Endothelial cell of umbilical vein (primary cell): ENCODE results near the gene CERK. TPM values are rescaled to one million over a fixed set of nuclear protein-coding genes. Genes with fewer than 3 reads are reported as not detected.
A peak's percentile ranks its signal among the peaks of the same experiment; 100 is the strongest.

Experiments
- BruUV-seq: library from RNA; stranded (reverse); fragments of 400-500 nt; replicated peaks from 2 replicates; lab custom pipeline; 2021; lab: Mats Ljungman, UMichigan
- CTCF ChIA-PET: fragments of 300-600, 350-600 bp; sonication (Branson Sonifier 250); formaldehyde crosslinking; loops from one replicate; lab custom pipeline; 2021; ENCODE audit warnings: antibody characterized with exemption, inconsistent platforms; lab: Charles Lee
- POLR2A ChIA-PET: fragments of 300-600, 350-600 bp; sonication (Branson Sonifier 250); formaldehyde crosslinking; loops from one replicate; lab custom pipeline; 2021; ENCODE audit warnings: antibody characterized with exemption, inconsistent platforms; lab: Charles Lee
- DNase-seq: peaks from one replicate; pipeline ENCODE4 v3.0.0-alpha.2; 2011; ENCODE audit warnings: low read depth, low spot score
- FAIRE-seq: peaks from 2 replicates; lab custom pipeline; 2011; peaks lifted over from hg19 to GRCh38; lab: Jason Lieb, UNC
- H2AFZ ChIP-seq: 2 replicates; pipeline ENCODE4 v1.6.0; 2012; ENCODE audit warnings: low read depth, low read length, control low read depth, inconsistent platforms
- H3K27ac ChIP-seq: 2 replicates; pipeline ENCODE4 v1.5.1; 2011; ENCODE audit warnings: low read depth, mild to moderate bottlenecking, control low read depth, low read length, moderate library complexity; ENCODE audit not compliant: insufficient read depth
- H3K27me3 ChIP-seq, 2 experiments: 2 replicates each; pipeline versions ENCODE4 v1.6.0 to v1.6.1; 2011; ENCODE audit warnings: low read length in 2 of 2, mixed read lengths in 1 of 2; ENCODE audit not compliant: control insufficient read depth in 2 of 2, insufficient read depth in 2 of 2
- H3K36me3 ChIP-seq, 2 experiments: 2 replicates in 1 of 2; 3 replicates in 1 of 2; pipeline ENCODE4 v1.5.1; 2011; ENCODE audit warnings: low read length in 2 of 2, mild to moderate bottlenecking in 1 of 2, moderate library complexity in 1 of 2; ENCODE audit not compliant: control insufficient read depth in 2 of 2, insufficient read depth in 2 of 2; ENCODE audit errors: extremely low read depth in 1 of 2
- H3K4me1 ChIP-seq: 3 replicates; pipeline ENCODE4 v1.5.1; 2011; ENCODE audit warnings: mild to moderate bottlenecking, low read length; ENCODE audit not compliant: control insufficient read depth, insufficient read depth; ENCODE audit errors: extremely low read depth
- H3K4me2 ChIP-seq: 2 replicates; pipeline ENCODE4 v1.6.1; 2011; ENCODE audit warnings: low read length, control low read depth, mixed read lengths; ENCODE audit not compliant: insufficient read depth
- H3K4me3 ChIP-seq, 3 experiments: fragments of 200-600 bp in 1 of 3; sonication (generic), shearing (Covaris generic) in 1 of 3; replicated peaks in 1 of 3; 2 replicates each; pipeline ENCODE4 v1.5.1; 2011 to 2016; ENCODE audit warnings: control low read depth in 3 of 3, low read length in 3 of 3, mild to moderate bottlenecking in 2 of 3, inconsistent platforms in 1 of 3, low read depth in 1 of 3, moderate library complexity in 1 of 3; ENCODE audit not compliant: insufficient read depth in 1 of 3
- H3K79me2 ChIP-seq: 2 replicates; pipeline ENCODE4 v1.6.0; 2012; ENCODE audit warnings: low read length, inconsistent platforms; ENCODE audit not compliant: control insufficient read depth, insufficient read depth
- H3K9ac ChIP-seq: replicated peaks from 2 replicates; pipeline ENCODE3; 2011; ENCODE audit warnings: low read length, control low read depth; ENCODE audit not compliant: insufficient read depth; ENCODE audit errors: extremely low read depth
- H3K9me1 ChIP-seq: replicated peaks from 3 replicates; pipeline ENCODE4 v1.6.0; 2011; ENCODE audit warnings: mild to moderate bottlenecking, low read length; ENCODE audit not compliant: control insufficient read depth, insufficient read depth; ENCODE audit errors: extremely low read depth
- H3K9me3 ChIP-seq: replicated peaks from 2 replicates; pipeline ENCODE4 v1.5.1; 2012; ENCODE audit warnings: low read length, inconsistent platforms; ENCODE audit not compliant: control insufficient read depth, insufficient read depth
- H4K20me1 ChIP-seq: replicated peaks from 2 replicates; pipeline ENCODE3; 2011; ENCODE audit warnings: mild to moderate bottlenecking, low read length; ENCODE audit not compliant: control insufficient read depth, insufficient read depth; ENCODE audit errors: extremely low read depth
- CTCF ChIP-seq, 2 donors: IDR thresholded peaks; 1 replicate in 1 of 2; 2 replicates in 1 of 2; pipeline ENCODE4 v1.5.1; 2011; ENCODE audit warnings: low read length in 2 of 2, mild to moderate bottlenecking in 2 of 2, moderate library complexity in 2 of 2, control low read depth in 1 of 2, inconsistent platforms in 1 of 2, low read depth in 1 of 2; ENCODE audit not compliant: insufficient read depth in 1 of 2; ENCODE audit errors: extremely low read depth in 1 of 2
- EZH2 ChIP-seq: IDR thresholded peaks from 2 replicates; pipeline ENCODE4 v1.6.1; 2012; ENCODE audit warnings: borderline replicate concordance, low read depth, mild to moderate bottlenecking, moderate library complexity, low read length, inconsistent platforms; ENCODE audit not compliant: severe bottlenecking
- FOS ChIP-seq: IDR thresholded peaks from 2 replicates; pipeline ENCODE4 v1.6.1; 2011; ENCODE audit warnings: mild to moderate bottlenecking, low read length, moderate library complexity, borderline replicate concordance; ENCODE audit not compliant: insufficient read depth
- GATA2 ChIP-seq: IDR thresholded peaks from 2 replicates; pipeline ENCODE4 v1.7.0; 2011; ENCODE audit warnings: low read depth, mild to moderate bottlenecking, moderate library complexity, mixed read lengths, low read length; ENCODE audit not compliant: insufficient read length, insufficient read depth
- JUN ChIP-seq: IDR thresholded peaks from 2 replicates; pipeline ENCODE4 v1.6.1; 2011; ENCODE audit warnings: borderline replicate concordance, low read depth; ENCODE audit not compliant: insufficient read length, insufficient read depth
- MAX ChIP-seq: IDR thresholded peaks from 2 replicates; pipeline ENCODE4 v1.6.1; 2011; ENCODE audit not compliant: insufficient read depth, insufficient read length
- MYC ChIP-seq: IDR thresholded peaks from one replicate; pipeline ENCODE4 v1.6.1; 2011; ENCODE audit warnings: mild to moderate bottlenecking, low read depth, low read length
- POLR2A ChIP-seq: IDR thresholded peaks from 2 replicates; pipeline ENCODE4 v1.6.1; 2012; ENCODE audit warnings: low read depth, mild to moderate bottlenecking, control low read depth, low read length
- POLR2AphosphoS5 ChIP-seq: IDR thresholded peaks from 2 replicates; pipeline ENCODE4 v1.6.1; 2012; ENCODE audit warnings: low read depth, mild to moderate bottlenecking, control low read depth, low read length, moderate library complexity; ENCODE audit not compliant: insufficient read depth
- dilution Hi-C: fragments of 300-500 bp; cut with MboI; formaldehyde crosslinking; loops from one replicate; pipeline ENCODE4 v1.15.0; 2019; ENCODE audit warnings: low sequenced_read_pairs; ENCODE audit not compliant: extremely low pct_ligation_motif_present
- intact Hi-C: fragments of 100-400 bp; cut with micrococcal nuclease; formaldehyde crosslinking; loops from one replicate; pipeline ENCODE4 v1.10.0; 2022
- polyA plus RNA-seq, 4 experiments: library from polyadenylated mRNA; depleted of rRNA in 3 of 4; stranded (reverse) in 3 of 4; unstranded in 1 of 4; fragments of >200 nt; gene quantifications; 2 replicates each; pipeline versions ENCODE4 v1.2.1 to v1.2.3, GENCODE V29; 2011 to 2012; ENCODE audit warnings: missing spikeins in 1 of 4
- total RNA-seq: library from RNA; stranded (reverse); gene quantifications from 2 replicates; pipeline ENCODE4 v1.2.3, GENCODE V29; 2021

Gene CERK
- total and polyA plus RNA-seq, 2 donors (not counting 3 experiments of a cell fraction or from before 2014, with no cell fraction given): 61.1 to 88.0 TPM

DNA sequence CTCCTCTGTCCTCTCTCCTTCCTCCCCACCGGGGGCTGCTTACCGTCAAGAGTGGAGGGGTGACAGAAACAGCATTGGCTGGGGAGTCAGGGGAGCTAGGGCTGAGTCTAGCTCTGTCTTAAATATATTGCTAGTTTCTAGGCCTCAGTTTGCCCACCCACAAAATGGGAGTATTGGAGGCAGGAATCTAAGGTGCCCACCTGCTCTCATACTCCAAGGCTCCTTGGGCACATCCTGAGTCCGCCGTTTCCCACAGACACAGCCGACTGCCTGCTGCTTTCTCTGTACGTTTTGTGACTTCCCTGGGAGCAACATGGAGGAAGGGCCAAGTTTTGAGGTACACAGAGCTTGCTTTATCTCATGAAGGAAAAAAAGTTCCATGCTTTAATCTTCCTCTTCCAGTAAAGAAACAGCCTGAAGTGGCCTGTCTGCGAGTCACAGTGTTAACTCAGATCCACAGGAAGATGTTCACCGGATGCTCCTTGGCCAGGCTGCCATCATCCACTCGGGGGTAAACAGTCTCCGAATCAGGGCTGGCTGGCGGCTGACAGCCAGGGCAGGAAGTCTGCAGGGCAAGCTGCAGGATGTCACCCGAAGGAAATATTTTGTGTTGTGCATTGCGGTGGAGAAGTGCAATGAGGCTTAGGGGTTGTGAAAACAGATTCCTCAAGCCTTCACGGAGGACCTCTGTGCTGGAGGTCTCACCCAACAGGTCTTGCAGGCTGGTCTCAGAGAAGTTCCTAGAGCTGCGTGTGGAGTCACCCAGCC lies 11.0 kb upstream of the CERK start:
- peak overlapping the region; percentile 55 for H2AFZ ChIP-seq
- no peaks in the 10 kb centered on the region for H4K20me1 ChIP-seq
- POLR2A ChIA-PET: interaction anchor here (1.8 kb wide), 1 partner anchor 13 kb away, joined by 5 read pairs; the partner anchor contains the start of gene TBC1D22A
- peak overlapping the region; percentile 53 for H3K9ac ChIP-seq
- H3K27ac ChIP-seq: peak overlapping the region; percentile 90
- no peaks in the 10 kb centered on the region for H3K27me3 ChIP-seq
- dilution Hi-C loops: no loop called here
- no peaks in the 10 kb centered on the region for H3K9me1 ChIP-seq
- intact Hi-C loops: loop anchor here (1.0 kb wide), 1 partner anchor 11 kb away; the partner anchor contains the start of gene CERK
- H3K4me2 ChIP-seq: peak overlapping the region; percentile 61
- TF ChIP-seq FOS: peak; percentile 43
- TF ChIP-seq POLR2A: peak; percentile 37
- peak; percentile 63 for TF ChIP-seq POLR2AphosphoS5
- no peak for TF ChIP-seq JUN
- TF ChIP-seq MYC: no peak
- DNase-seq (peak; percentile 91), FAIRE-seq (peak; percentile 97)
- no peaks in the 10 kb centered on the region for H3K79me2 ChIP-seq
- H3K4me3 ChIP-seq: no peak overlapping the region
- no TSS peak for BruUV-seq
- no peaks in the 10 kb centered on the region for H3K9me3 ChIP-seq
- no peaks in the 10 kb centered on the region for H3K36me3 ChIP-seq
- CTCF ChIA-PET: interaction anchor here (1.1 to 1.5 kb wide), 5 partner anchors 8 to 28 kb away, joined by 3 to 9 read pairs (median 8); no protein-coding TSS in a partner anchor
- peaks cover 46% of the 10 kb centered on the region for H3K4me1 ChIP-seq

DNA sequence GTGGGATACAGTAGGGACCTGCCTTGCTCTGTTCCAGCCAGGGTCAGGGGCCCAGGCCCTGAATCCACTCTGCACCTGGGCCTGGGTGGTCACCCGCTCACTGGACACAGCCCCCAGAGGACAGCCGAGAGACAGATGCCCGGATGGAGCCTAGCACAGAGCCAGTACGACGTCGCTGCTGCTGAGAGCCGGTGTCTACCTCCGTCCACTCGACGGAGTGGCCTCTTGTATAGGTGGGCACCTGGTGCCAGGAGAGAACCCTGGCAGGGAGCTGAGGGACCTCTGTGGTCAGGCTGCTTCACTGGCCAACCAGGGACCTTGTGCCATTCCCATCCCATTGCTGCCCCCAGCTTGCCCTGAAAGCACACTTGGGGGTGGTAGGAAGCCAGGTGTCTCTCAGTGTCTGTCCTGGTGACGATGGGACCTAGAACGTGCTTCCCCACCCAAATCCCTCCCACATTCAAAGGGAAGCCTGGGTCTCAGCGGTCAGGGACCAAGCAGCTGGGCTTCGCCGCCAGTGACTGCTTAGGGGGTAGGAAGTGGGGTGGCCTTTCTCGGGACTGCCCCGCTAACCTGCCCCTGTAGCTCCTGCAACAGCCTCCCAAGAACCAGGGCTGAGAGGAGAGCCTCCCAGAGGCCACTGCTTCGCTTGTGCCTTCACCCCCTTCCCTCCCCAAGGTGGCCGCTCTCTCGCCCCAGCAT lies 10.3 kb upstream of the CERK start:
- ChIA-PET POLR2A (interaction anchor here (1.8 kb wide), 1 partner anchor 14 kb away, joined by 5 read pairs; the partner anchor contains the start of gene TBC1D22A), CTCF (interaction anchor here (1.1 to 1.5 kb wide), 4 partner anchors 11 to 28 kb away, joined by 3 to 9 read pairs (median 6); no protein-coding TSS in a partner anchor)
- Histone ChIP-seq H3K9me1 (no peaks in the 10 kb centered on the region), H3K27ac (peak overlapping the region; percentile 90), H3K79me2 (no peaks in the 10 kb centered on the region), H4K20me1 (no peaks in the 10 kb centered on the region), H3K4me1 (peaks cover 38% of the 10 kb centered on the region), H2AFZ (no peak overlapping the region), H3K27me3 (no peaks in the 10 kb centered on the region), H3K9ac (peak overlapping the region; percentile 53), H3K36me3 (no peaks in the 10 kb centered on the region), H3K9me3 (no peaks in the 10 kb centered on the region), H3K4me2 (no peak overlapping the region), H3K4me3 (no peak overlapping the region)
- no peak for DNase-seq
- TF ChIP-seq GATA2: no peak
- no peak for TF ChIP-seq CTCF (IDR thresholded peaks at IDR 0.05; ENCODE audit: extremely low read depth in 1 of 2, insufficient read depth in 1 of 2, low read depth in 1 of 2, low read length in 2 of 2)
- no peak for TF ChIP-seq POLR2AphosphoS5
- no peak for TF ChIP-seq MYC
- TF ChIP-seq POLR2A: no peak
- TF ChIP-seq MAX: no peak
- no peak for TF ChIP-seq FOS
- no peak for TF ChIP-seq JUN
- TF ChIP-seq EZH2: no peak
- no TSS peak for BruUV-seq
- FAIRE-seq: no peak
- dilution Hi-C loops (no loop called here), intact Hi-C loops (no loop called here)
